ENCODE data around the gene FBXL16.

DNA sequence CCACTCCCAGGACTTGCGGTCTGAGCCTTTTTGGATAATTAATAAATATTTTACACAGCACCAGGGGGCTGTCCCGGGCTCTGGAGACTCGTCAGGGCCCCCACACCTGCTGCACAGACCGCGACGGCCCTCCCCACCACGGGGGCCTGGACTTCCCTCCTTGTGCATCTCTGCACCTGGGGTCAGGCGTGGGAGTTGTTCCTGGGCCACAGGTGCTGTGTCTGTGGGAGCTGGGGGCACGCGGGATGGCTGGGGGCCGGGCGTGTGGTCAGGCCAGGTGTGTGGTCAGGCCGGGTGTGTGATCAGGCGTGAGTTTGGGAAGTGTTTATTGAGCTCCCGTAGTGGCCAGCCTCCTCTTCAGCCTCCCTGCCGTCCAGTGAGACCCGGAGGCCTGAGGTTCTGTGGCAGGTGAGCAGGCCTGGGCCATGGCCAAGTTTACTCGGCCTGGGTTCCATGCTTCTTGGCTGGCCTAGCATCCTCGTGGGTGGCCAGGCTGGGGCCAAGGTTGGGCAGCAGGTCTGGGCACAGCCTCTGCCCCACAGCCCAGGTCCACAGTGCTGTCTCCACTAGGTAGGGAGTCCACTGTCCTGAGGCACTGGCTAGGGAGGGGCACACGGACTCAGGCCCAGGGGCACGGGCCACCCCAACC lies 27.3 kb downstream of the FBXL16 start:
- TF ChIP-seq, protein P1, sequence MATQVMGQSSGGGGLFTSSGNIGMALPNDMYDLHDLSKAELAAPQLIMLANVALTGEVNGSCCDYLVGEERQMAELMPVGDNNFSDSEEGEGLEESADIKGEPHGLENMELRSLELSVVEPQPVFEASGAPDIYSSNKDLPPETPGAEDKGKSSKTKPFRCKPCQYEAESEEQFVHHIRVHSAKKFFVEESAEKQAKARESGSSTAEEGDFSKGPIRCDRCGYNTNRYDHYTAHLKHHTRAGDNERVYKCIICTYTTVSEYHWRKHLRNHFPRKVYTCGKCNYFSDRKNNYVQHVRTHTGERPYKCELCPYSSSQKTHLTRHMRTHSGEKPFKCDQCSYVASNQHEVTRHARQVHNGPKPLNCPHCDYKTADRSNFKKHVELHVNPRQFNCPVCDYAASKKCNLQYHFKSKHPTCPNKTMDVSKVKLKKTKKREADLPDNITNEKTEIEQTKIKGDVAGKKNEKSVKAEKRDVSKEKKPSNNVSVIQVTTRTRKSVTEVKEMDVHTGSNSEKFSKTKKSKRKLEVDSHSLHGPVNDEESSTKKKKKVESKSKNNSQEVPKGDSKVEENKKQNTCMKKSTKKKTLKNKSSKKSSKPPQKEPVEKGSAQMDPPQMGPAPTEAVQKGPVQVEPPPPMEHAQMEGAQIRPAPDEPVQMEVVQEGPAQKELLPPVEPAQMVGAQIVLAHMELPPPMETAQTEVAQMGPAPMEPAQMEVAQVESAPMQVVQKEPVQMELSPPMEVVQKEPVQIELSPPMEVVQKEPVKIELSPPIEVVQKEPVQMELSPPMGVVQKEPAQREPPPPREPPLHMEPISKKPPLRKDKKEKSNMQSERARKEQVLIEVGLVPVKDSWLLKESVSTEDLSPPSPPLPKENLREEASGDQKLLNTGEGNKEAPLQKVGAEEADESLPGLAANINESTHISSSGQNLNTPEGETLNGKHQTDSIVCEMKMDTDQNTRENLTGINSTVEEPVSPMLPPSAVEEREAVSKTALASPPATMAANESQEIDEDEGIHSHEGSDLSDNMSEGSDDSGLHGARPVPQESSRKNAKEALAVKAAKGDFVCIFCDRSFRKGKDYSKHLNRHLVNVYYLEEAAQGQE (IDR thresholded peaks at IDR 0.05) = no peak
- TF ChIP-seq, protein P2, sequence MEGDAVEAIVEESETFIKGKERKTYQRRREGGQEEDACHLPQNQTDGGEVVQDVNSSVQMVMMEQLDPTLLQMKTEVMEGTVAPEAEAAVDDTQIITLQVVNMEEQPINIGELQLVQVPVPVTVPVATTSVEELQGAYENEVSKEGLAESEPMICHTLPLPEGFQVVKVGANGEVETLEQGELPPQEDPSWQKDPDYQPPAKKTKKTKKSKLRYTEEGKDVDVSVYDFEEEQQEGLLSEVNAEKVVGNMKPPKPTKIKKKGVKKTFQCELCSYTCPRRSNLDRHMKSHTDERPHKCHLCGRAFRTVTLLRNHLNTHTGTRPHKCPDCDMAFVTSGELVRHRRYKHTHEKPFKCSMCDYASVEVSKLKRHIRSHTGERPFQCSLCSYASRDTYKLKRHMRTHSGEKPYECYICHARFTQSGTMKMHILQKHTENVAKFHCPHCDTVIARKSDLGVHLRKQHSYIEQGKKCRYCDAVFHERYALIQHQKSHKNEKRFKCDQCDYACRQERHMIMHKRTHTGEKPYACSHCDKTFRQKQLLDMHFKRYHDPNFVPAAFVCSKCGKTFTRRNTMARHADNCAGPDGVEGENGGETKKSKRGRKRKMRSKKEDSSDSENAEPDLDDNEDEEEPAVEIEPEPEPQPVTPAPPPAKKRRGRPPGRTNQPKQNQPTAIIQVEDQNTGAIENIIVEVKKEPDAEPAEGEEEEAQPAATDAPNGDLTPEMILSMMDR (IDR thresholded peaks at IDR 0.05) = no peak
- TF ChIP-seq GATA3 (IDR thresholded peaks at IDR 0.05; ENCODE audit: borderline replicate concordance) (no peak), MAZ (IDR thresholded peaks at IDR 0.05; ENCODE audit: borderline replicate concordance, low read depth, low read length) (no peak), EP300 (IDR thresholded peaks at IDR 0.05) (no peak), ZSCAN20 (CRISPR knock-in tag; IDR thresholded peaks at IDR 0.05) (no peak), CHD2 (IDR thresholded peaks at IDR 0.05; ENCODE audit: low read length, partially characterized antibody) (no peak)

Data from A549 (cell line).